K562 (cell line): Measurements from ENCODE around the gene TAF5L. TPM values are rescaled to one million over a fixed set of nuclear protein-coding genes. Genes with fewer than 3 reads are reported as not detected.

ENCODE experiments used
- polyA plus RNA-seq, 8 experiments: library from polyadenylated mRNA; depleted of rRNA in 4 of 8; stranded (reverse) in 5 of 8; unstranded in 3 of 8; fragments of >200 nt; fragmentation: Nextera tagmentation in 2 of 8; fragmentation: Illumina TruSeq in 1 of 8; extraction: Ambion mirVana in 2 of 8; extraction: Trizol in 1 of 8; gene quantifications; 2 replicates each; pipeline versions ENCODE4 v1.2.1 to v1.2.3, GENCODE V29; 2011 to 2014; ENCODE audit warnings: inconsistent platforms in 1 of 8, missing spikeins in 1 of 8
- total RNA-seq, 7 experiments: library from RNA; depleted of rRNA in 6 of 7; stranded (reverse); fragments of >200 nt in 6 of 7; fragmentation: Illumina TruSeq in 2 of 7; extraction: Trizol in 2 of 7; gene quantifications; 2 replicates each; pipeline versions ENCODE4 v1.2.1 to v1.2.3, GENCODE V29; 2011 to 2021; ENCODE audit warnings: low replicate concordance in 1 of 7
- TF ChIP-seq, protein P1 (sequence below), 2 experiments: fragments of 450-650 bp in 1 of 2; sonication (generic) in 1 of 2; formaldehyde crosslinking in 1 of 2; IDR thresholded peaks; 2 replicates each; pipeline versions ENCODE4 v1.7.1 to v1.9.0; 2016 to 2022; ENCODE audit warnings: inconsistent platforms in 1 of 2, mild to moderate bottlenecking in 1 of 2, missing genetic modification reagents in 1 of 2

Gene TAF5L
- total and polyA plus RNA-seq, 9 of the 15 experiments (the other 6 are each of a cell fraction or from before 2014, with no cell fraction given): 2.2 to 34.2 (median 23.3) TPM

DNA sequence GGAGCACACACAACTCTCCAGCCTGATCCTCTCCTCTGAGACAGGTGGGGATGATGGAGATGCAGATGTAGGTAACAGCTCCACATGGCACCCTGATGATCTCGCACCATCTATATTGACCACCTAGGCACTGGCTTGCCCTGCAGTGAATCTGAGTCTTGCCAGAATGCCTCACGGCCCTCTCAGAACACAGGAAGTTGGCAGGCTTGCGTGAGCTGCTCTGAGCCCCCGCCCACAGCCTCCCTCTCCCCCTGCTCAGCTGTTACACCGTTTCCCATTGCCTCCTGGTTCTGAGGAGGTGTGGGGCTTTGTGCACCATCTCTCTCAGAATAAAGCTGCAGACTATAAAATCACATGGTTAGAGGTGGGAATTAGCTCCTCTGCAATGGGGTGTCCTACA is 48.1 kb upstream of the TAF5L start (continued):
- TF ChIP-seq, protein P1, sequence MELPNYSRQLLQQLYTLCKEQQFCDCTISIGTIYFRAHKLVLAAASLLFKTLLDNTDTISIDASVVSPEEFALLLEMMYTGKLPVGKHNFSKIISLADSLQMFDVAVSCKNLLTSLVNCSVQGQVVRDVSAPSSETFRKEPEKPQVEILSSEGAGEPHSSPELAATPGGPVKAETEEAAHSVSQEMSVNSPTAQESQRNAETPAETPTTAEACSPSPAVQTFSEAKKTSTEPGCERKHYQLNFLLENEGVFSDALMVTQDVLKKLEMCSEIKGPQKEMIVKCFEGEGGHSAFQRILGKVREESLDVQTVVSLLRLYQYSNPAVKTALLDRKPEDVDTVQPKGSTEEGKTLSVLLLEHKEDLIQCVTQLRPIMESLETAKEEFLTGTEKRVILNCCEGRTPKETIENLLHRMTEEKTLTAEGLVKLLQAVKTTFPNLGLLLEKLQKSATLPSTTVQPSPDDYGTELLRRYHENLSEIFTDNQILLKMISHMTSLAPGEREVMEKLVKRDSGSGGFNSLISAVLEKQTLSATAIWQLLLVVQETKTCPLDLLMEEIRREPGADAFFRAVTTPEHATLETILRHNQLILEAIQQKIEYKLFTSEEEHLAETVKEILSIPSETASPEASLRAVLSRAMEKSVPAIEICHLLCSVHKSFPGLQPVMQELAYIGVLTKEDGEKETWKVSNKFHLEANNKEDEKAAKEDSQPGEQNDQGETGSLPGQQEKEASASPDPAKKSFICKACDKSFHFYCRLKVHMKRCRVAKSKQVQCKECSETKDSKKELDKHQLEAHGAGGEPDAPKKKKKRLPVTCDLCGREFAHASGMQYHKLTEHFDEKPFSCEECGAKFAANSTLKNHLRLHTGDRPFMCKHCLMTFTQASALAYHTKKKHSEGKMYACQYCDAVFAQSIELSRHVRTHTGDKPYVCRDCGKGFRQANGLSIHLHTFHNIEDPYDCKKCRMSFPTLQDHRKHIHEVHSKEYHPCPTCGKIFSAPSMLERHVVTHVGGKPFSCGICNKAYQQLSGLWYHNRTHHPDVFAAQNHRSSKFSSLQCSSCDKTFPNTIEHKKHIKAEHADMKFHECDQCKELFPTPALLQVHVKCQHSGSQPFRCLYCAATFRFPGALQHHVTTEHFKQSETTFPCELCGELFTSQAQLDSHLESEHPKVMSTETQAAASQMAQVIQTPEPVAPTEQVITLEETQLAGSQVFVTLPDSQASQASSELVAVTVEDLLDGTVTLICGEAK (IDR thresholded peaks at IDR 0.05): no peak
- TF ChIP-seq, protein P1 (CRISPR knock-in tag; IDR thresholded peaks at IDR 0.05): no peak
